Measurements from ENCODE around the gene POPDC2.
A peak's percentile ranks its signal among the peaks of the same experiment; 100 is the strongest.

GRCh38 chr3:119676771-119677640 is 16.6 kb upstream of the POPDC2 start, which contains the start of gene COX17:
- TF ChIP-seq CTCF (IDR thresholded peaks at IDR 0.05) (peak in 1 of 3 donors; percentile 32), EP300 (IDR thresholded peaks at IDR 0.05) (no peak), POLR2A (IDR thresholded peaks at IDR 0.05) (peak; percentile 61)
